Thymus (tissue), 14 donors: ENCODE results near the gene MAJIN. TPM values are rescaled to one million over a fixed set of nuclear protein-coding genes. Genes with fewer than 3 reads are reported as not detected.

Experiments used
- DNase-seq, 9 donors: peaks; one replicate each; pipeline ENCODE4 v3.0.0-alpha.2; 2013; ENCODE audit warnings: low spot score in 9 of 9, low read depth in 6 of 9, missing footprints in 1 of 9
- H3K27ac ChIP-seq, 2 donors: one replicate each; pipeline ENCODE4 v1.5.1; 2013; ENCODE audit warnings: control low read depth in 1 of 2, low read depth in 1 of 2, low read length in 1 of 2, mild to moderate bottlenecking in 1 of 2, moderate library complexity in 1 of 2
- H3K27me3 ChIP-seq, 2 donors: one replicate each; pipeline ENCODE4 v1.5.1; 2013; ENCODE audit warnings: low read length in 1 of 2; ENCODE audit not compliant: control insufficient read depth in 2 of 2, insufficient read depth in 1 of 2
- H3K36me3 ChIP-seq, 2 donors: one replicate each; pipeline ENCODE4 v1.5.1; 2013; ENCODE audit warnings: low read length in 1 of 2, mild to moderate bottlenecking in 1 of 2, moderate library complexity in 1 of 2; ENCODE audit not compliant: control insufficient read depth in 2 of 2, insufficient read depth in 2 of 2
- H3K4me1 ChIP-seq, 2 donors: one replicate each; pipeline ENCODE4 v1.5.1; 2013; ENCODE audit warnings: low read length in 2 of 2; ENCODE audit not compliant: control insufficient read depth in 2 of 2, insufficient read depth in 2 of 2
- H3K4me3 ChIP-seq, 2 donors: one replicate each; pipeline ENCODE4 v1.5.1; 2013; ENCODE audit warnings: low read length in 2 of 2, control low read depth in 1 of 2, mild to moderate bottlenecking in 1 of 2
- H3K9me3 ChIP-seq, 2 donors: one replicate each; pipeline ENCODE4 v1.5.1; 2013; ENCODE audit warnings: low read length in 1 of 2, mild to moderate bottlenecking in 1 of 2; ENCODE audit not compliant: control insufficient read depth in 2 of 2, insufficient read depth in 1 of 2
- WGBS: extraction: QIAGEN DNeasy Blood & Tissue Kit; methylation state at CpG from one replicate; pipeline ENCODE4 v1.1.7; 2013; 5-methylcytosine and 5-hydroxymethylcytosine counted together
- long read RNA-seq, 10 donors: transcript quantifications; one replicate each; lab custom pipeline, GENCODE V29; 2026
- polyA plus RNA-seq: library from polyadenylated mRNA; stranded (reverse); fragments of 200-250 nt; gene quantifications from one replicate; pipeline ENCODE4 v1.2.3, GENCODE V29; 2013
- total RNA-seq: library from RNA; stranded (reverse); fragments of 120-200 nt; gene quantifications from one replicate; pipeline ENCODE4 v1.2.4, GENCODE V29; 2013
- donor health status: healthy.

Gene MAJIN
- 0.14 TPM for total RNA-seq
- polyA plus RNA-seq: 0.50 TPM
- long read RNA-seq, donor 1: 0 reads
- long read RNA-seq, donor 2: 0 reads
- long read RNA-seq, donor 3: 0 reads
- long read RNA-seq, donor 4, partial matches to known transcripts: 19 of 19 reads
- long read RNA-seq, donor 4, other reads (novel, unspliced or antisense): 0 of 19 reads
- long read RNA-seq, donor 5, partial matches to known transcripts: 93 of 128 reads
- long read RNA-seq, donor 5, other reads (novel, unspliced or antisense): 35 of 128 reads
- long read RNA-seq, donor 6: 0 reads
- long read RNA-seq, donor 7: 0 reads
- long read RNA-seq, donor 8: 0 reads
- long read RNA-seq, donor 9: 0 reads
- long read RNA-seq, donor 10: 0 reads

GRCh38 chr11:64971421-64972233, at the start of gene MAJIN:
Gene MAJIN (minus strand): TSS chr11:64972108. CDS start chr11:64959405, 12,703 bp downstream.
- peak; percentile 47 to 88 (median 63) for DNase-seq
- no peak within 1 kb of the TSS for H3K27ac ChIP-seq
- peaks cover 0 to 8% of the 10 kb centered on the region in 2 donors for H3K9me3 ChIP-seq
- peaks cover 3 to 13% of the 10 kb centered on the region in 2 donors for H3K4me1 ChIP-seq
- peak within 1 kb of the TSS; percentile 26 to 31 for H3K4me3 ChIP-seq
- peaks cover 3 to 36% of the 10 kb centered on the region in 2 donors for H3K27me3 ChIP-seq
- no peaks in the 10 kb centered on the region for H3K36me3 ChIP-seq
- 24% methylated on average over 69 of the region's 69 CpGs for WGBS

- peaks cover 25 to 39% of the 10 kb centered on the region in 2 donors for H3K36me3 ChIP-seq
- 97% methylated on average over 11 of the region's 11 CpGs for WGBS
- H3K27ac ChIP-seq: no peak overlapping the region
- H3K9me3 ChIP-seq: no peaks in the 10 kb centered on the region
- H3K27me3 ChIP-seq: no peaks in the 10 kb centered on the region
- no peak for DNase-seq
- H3K4me3 ChIP-seq: no peak overlapping the region
- H3K4me1 ChIP-seq: no peaks in the 10 kb centered on the region
These were observed 49.6 kb upstream of the MAJIN start for GRCh38 chr11:65021509-65021908.

- H3K4me3 ChIP-seq: no peak overlapping the region
- DNase-seq: no peak
- H3K4me1 ChIP-seq: no peaks in the 10 kb centered on the region
- peaks cover 25 to 41% of the 10 kb centered on the region in 2 donors for H3K36me3 ChIP-seq
- WGBS: 98% methylated on average over 3 of the region's 3 CpGs
- no peaks in the 10 kb centered on the region for H3K27me3 ChIP-seq
- peaks cover 0 to 2% of the 10 kb centered on the region in 2 donors for H3K9me3 ChIP-seq
- no peak overlapping the region for H3K27ac ChIP-seq
These were observed 49.1 kb upstream of the MAJIN start for GRCh38 chr11:65021003-65021402.

GRCh38 chr11:65019824-65020223, 47.9 kb upstream of the MAJIN start:
- H3K4me3 ChIP-seq: no peak overlapping the region
- peaks cover 25 to 41% of the 10 kb centered on the region in 2 donors for H3K36me3 ChIP-seq
- H3K27ac ChIP-seq: no peak overlapping the region
- WGBS: 97% methylated on average over 7 of the region's 7 CpGs
- no peak for DNase-seq
- H3K27me3 ChIP-seq: no peaks in the 10 kb centered on the region
- H3K9me3 ChIP-seq: peaks cover 0 to 2% of the 10 kb centered on the region in 2 donors
- H3K4me1 ChIP-seq: peaks cover 2 to 8% of the 10 kb centered on the region in 2 donors

- no peak for DNase-seq
- WGBS: over 99% methylated on average over 6 of the region's 6 CpGs
- Histone ChIP-seq H3K36me3 (peaks cover 25 to 41% of the 10 kb centered on the region in 2 donors), H3K27me3 (no peaks in the 10 kb centered on the region), H3K27ac (no peak overlapping the region), H3K4me1 (peaks cover 8 to 18% of the 10 kb centered on the region in 2 donors), H3K4me3 (no peak overlapping the region), H3K9me3 (peaks cover 0 to 2% of the 10 kb centered on the region in 2 donors)
These were observed 46.0 kb upstream of the MAJIN start for GRCh38 chr11:65017937-65018336.

- H3K27ac ChIP-seq: no peak overlapping the region
- 97% methylated on average over 4 of the region's 4 CpGs for WGBS
- no peaks in the 10 kb centered on the region for H3K27me3 ChIP-seq
- no peak for DNase-seq
- peaks cover 22 to 34% of the 10 kb centered on the region in 2 donors for H3K36me3 ChIP-seq
- H3K9me3 ChIP-seq: peaks cover 0 to 2% of the 10 kb centered on the region in 2 donors
- H3K4me3 ChIP-seq: no peak overlapping the region
- H3K4me1 ChIP-seq: peaks cover 8 to 21% of the 10 kb centered on the region in 2 donors
These were observed 44.8 kb upstream of the MAJIN start for GRCh38 chr11:65016705-65017104.

GRCh38 chr11:65014726-65015227, 42.9 kb upstream of the MAJIN start:
- 32% methylated on average over 23 of the region's 23 CpGs for WGBS
- Histone ChIP-seq H3K9me3 (peaks cover 0 to 2% of the 10 kb centered on the region in 2 donors), H3K4me1 (peaks cover 8 to 21% of the 10 kb centered on the region in 2 donors), H3K27ac (peak overlapping the region; percentile 98 to 99), H3K4me3 (peak overlapping the region; percentile 54 to 59), H3K36me3 (peaks cover 11 to 17% of the 10 kb centered on the region in 2 donors), H3K27me3 (no peaks in the 10 kb centered on the region)
- no peak for DNase-seq

GRCh38 chr11:65013888-65014725, 42.2 kb upstream of the MAJIN start, which contains the start of gene ARL2:
Gene ARL2 (plus strand): TSS chr11:65014160. CDS start chr11:65014208, 48 bp downstream.
- DNase-seq: peak; percentile 61 to 94 (median 82)
- peak within 1 kb of the TSS; percentile 98 to 99 for H3K27ac ChIP-seq
- under 1% methylated on average over 96 of the region's 96 CpGs for WGBS

More at GRCh38 chr11:65013888-65014725, 42.2 kb upstream of the MAJIN start, which contains the start of gene ARL2:
- H3K27me3 ChIP-seq: no peaks in the 10 kb centered on the region
- peaks cover 8 to 21% of the 10 kb centered on the region in 2 donors for H3K4me1 ChIP-seq
- peaks cover 0 to 2% of the 10 kb centered on the region in 2 donors for H3K9me3 ChIP-seq
- H3K4me3 ChIP-seq: peak within 1 kb of the TSS; percentile 54 to 59
- peaks cover 9 to 16% of the 10 kb centered on the region in 2 donors for H3K36me3 ChIP-seq
